CD8-positive, alpha-beta memory T cell (primary cell): ENCODE data around the gene TMED10. TPM values are rescaled to one million over a fixed set of nuclear protein-coding genes. Genes with fewer than 3 reads are reported as not detected.
A peak's percentile ranks its signal among the peaks of the same experiment; 100 is the strongest.
"Not testable (repeated sequence)": the region's sequence is repeated elsewhere in the genome, so short reads cannot be mapped to it uniquely, and the experiment has no call there.

Experiments used
- CTCF ChIA-PET: fragments of 350-600 bp; sonication (Branson Sonifier 250); formaldehyde crosslinking; loops from one replicate; lab custom pipeline; 2021; ENCODE audit warnings: antibody characterized with exemption; lab: Charles Lee
- POLR2A ChIA-PET: fragments of 350-600 bp; sonication (Branson Sonifier 250); formaldehyde crosslinking; loops from one replicate; lab custom pipeline; 2021; ENCODE audit warnings: antibody characterized with exemption; lab: Charles Lee
- DNase-seq, 5 donors: peaks; one replicate each; pipeline versions ENCODE4 v3.0.0 to v3.0.0-alpha.2; 2020 to 2022; ENCODE audit warnings: mixed read lengths in 1 of 5
- H3K27ac ChIP-seq: one replicate; pipeline ENCODE4 v1.7.0; 2013; ENCODE audit warnings: low read depth, mild to moderate bottlenecking, low read length, moderate library complexity
- H3K27me3 ChIP-seq: 2 replicates; pipeline ENCODE4 v1.7.0; 2013; ENCODE audit warnings: low read length, mild to moderate bottlenecking; ENCODE audit not compliant: insufficient read depth, poor library complexity, severe bottlenecking
- H3K36me3 ChIP-seq: 2 replicates; pipeline ENCODE4 v1.7.0; 2013; ENCODE audit warnings: mild to moderate bottlenecking, low read length, moderate library complexity; ENCODE audit not compliant: insufficient read depth
- H3K4me1 ChIP-seq: 2 replicates; pipeline ENCODE4 v1.7.0; 2013; ENCODE audit warnings: mild to moderate bottlenecking, low read length, moderate library complexity; ENCODE audit not compliant: insufficient read depth
- H3K4me3 ChIP-seq: 2 replicates; pipeline ENCODE4 v1.7.0; 2013; ENCODE audit warnings: mild to moderate bottlenecking, low read length
- H3K9me3 ChIP-seq: 2 replicates; pipeline ENCODE4 v1.7.0; 2013; ENCODE audit warnings: mild to moderate bottlenecking, low read length
- H3K27ac Mint-ChIP-seq, 8 donors: one replicate each; pipeline ENCODE4 v1.8.0; 2020 to 2021; ENCODE audit warnings: mixed read lengths in 8 of 8, mild to moderate bottlenecking in 6 of 8, inconsistent platforms in 3 of 8, moderate library complexity in 3 of 8
- H3K27me3 Mint-ChIP-seq, 2 donors: one replicate each; pipeline ENCODE4 v1.8.0; 2020 to 2021; ENCODE audit warnings: mixed read lengths in 2 of 2, mild to moderate bottlenecking in 1 of 2, moderate library complexity in 1 of 2
- H3K36me3 Mint-ChIP-seq, 3 donors: one replicate each; pipeline ENCODE4 v1.8.0; 2020 to 2021; ENCODE audit warnings: mixed read lengths in 3 of 3, inconsistent platforms in 1 of 3, mild to moderate bottlenecking in 1 of 3
- H3K4me1 Mint-ChIP-seq, 3 donors: one replicate each; pipeline ENCODE4 v1.8.0; 2020 to 2021; ENCODE audit warnings: mixed read lengths in 3 of 3, inconsistent platforms in 1 of 3, mild to moderate bottlenecking in 1 of 3
- H3K4me3 Mint-ChIP-seq, 7 donors: one replicate each; pipeline ENCODE4 v1.8.0; 2020 to 2021; ENCODE audit warnings: mixed read lengths in 7 of 7, mild to moderate bottlenecking in 6 of 7, moderate library complexity in 4 of 7, inconsistent platforms in 2 of 7
- H3K9me3 Mint-ChIP-seq, 5 donors: one replicate each; pipeline ENCODE4 v1.8.0; 2020 to 2022; ENCODE audit warnings: mixed read lengths in 5 of 5, mild to moderate bottlenecking in 3 of 5, moderate library complexity in 2 of 5, inconsistent platforms in 1 of 5
- polyA plus RNA-seq: library from polyadenylated mRNA; unstranded; fragments of 300-500 nt; fragmentation: Illumina TruSeq; gene quantifications from one replicate; pipeline ENCODE4 v1.2.3, GENCODE V29; 2021
- total RNA-seq, 2 experiments: library from RNA; stranded (reverse); gene quantifications; one replicate each; pipeline ENCODE4 v1.2.3, GENCODE V29; 2021

Gene TMED10
- total and polyA plus RNA-seq, 3 experiments from 2014 or later, result 178 to 321 (median 178) TPM

- no peak for DNase-seq
- Mint-ChIP-seq H3K9me3 (no peaks in the 10 kb centered on the region), H3K4me3 (no peak overlapping the region), H3K4me1 (peaks cover 0 to 1% (median 0%) of the 10 kb centered on the region in 3 donors), H3K27me3 (peaks cover 11 to 12% of the 10 kb centered on the region in 2 donors), H3K27ac (no peak overlapping the region), H3K36me3 (peaks cover 0 to 4% (median 0%) of the 10 kb centered on the region in 3 donors)
- no peaks in the 10 kb centered on the region for H3K4me1 ChIP-seq
- no peak overlapping the region for H3K27ac ChIP-seq
- H3K9me3 ChIP-seq, result no peaks in the 10 kb centered on the region
- H3K36me3 ChIP-seq, result no peaks in the 10 kb centered on the region
- POLR2A ChIA-PET, result no interaction called here
- no peaks in the 10 kb centered on the region for H3K27me3 ChIP-seq
- CTCF ChIA-PET, result no interaction called here
- no peak overlapping the region for H3K4me3 ChIP-seq
Measured at GRCh38 chr14:75182821-75183220, 6.4 kb upstream of the TMED10 start.

- H3K27ac ChIP-seq, H3K4me1 Mint-ChIP-seq, H3K36me3 ChIP-seq, H3K9me3 ChIP-seq, H3K9me3 Mint-ChIP-seq, H3K36me3 Mint-ChIP-seq, H3K4me3 Mint-ChIP-seq, H3K27me3 ChIP-seq, DNase-seq, H3K4me3 ChIP-seq, POLR2A ChIA-PET, H3K4me1 ChIP-seq, H3K27ac Mint-ChIP-seq: not testable (repeated sequence)
- CTCF ChIA-PET, result interaction anchor here (1.2 kb wide), 1 partner anchor 150 kb away, joined by 4 read pairs; no protein-coding TSS in a partner anchor
- peaks cover 11 to 12% of the 10 kb centered on the region in 2 donors for H3K27me3 Mint-ChIP-seq
Measured at GRCh38 chr14:75182163-75182562, 5.8 kb upstream of the TMED10 start.

GRCh38 chr14:75181293-75182062, 5.1 kb upstream of the TMED10 start:
- CTCF ChIA-PET, result interaction anchor here (1.2 to 1.3 kb wide), 2 partner anchors 113 to 151 kb away, joined by 3 to 4 read pairs; no protein-coding TSS in a partner anchor
- Mint-ChIP-seq H3K36me3 (peaks cover 0 to 3% (median 0%) of the 10 kb centered on the region in 3 donors), H3K4me1 (peaks cover 5 to 8% (median 7%) of the 10 kb centered on the region in 3 donors), H3K4me3 (no peak overlapping the region), H3K27ac (peak overlapping the region in 1 of 8 donors; percentile 42), H3K9me3 (no peaks in the 10 kb centered on the region), H3K27me3 (peaks cover 8% of the 10 kb centered on the region in 2 donors)
- no peak for DNase-seq
- H3K4me1 ChIP-seq, result no peaks in the 10 kb centered on the region
- no peak overlapping the region for H3K27ac ChIP-seq
- H3K4me3 ChIP-seq, result no peak overlapping the region
- no peaks in the 10 kb centered on the region for H3K36me3 ChIP-seq
- no peaks in the 10 kb centered on the region for H3K9me3 ChIP-seq
- H3K27me3 ChIP-seq, result no peaks in the 10 kb centered on the region
- POLR2A ChIA-PET, result no interaction called here

GRCh38 chr14:75175677-75176141, 703 bp downstream of the TMED10 start:
- Mint-ChIP-seq H3K27me3 (no peaks in the 10 kb centered on the region), H3K4me3 (peak overlapping the region; percentile 86 to 98 (median 90)), H3K9me3 (no peaks in the 10 kb centered on the region), H3K4me1 (peaks cover 36 to 60% (median 59%) of the 10 kb centered on the region in 3 donors), H3K27ac (peak overlapping the region; percentile 97 to 100 (median 98)), H3K36me3 (peaks cover 0 to 25% (median 1%) of the 10 kb centered on the region in 3 donors)
- no peak for DNase-seq
- Histone ChIP-seq H3K36me3 (no peaks in the 10 kb centered on the region), H3K9me3 (no peaks in the 10 kb centered on the region), H3K27ac (peak overlapping the region; percentile 98), H3K4me1 (peaks cover 28% of the 10 kb centered on the region), H3K27me3 (no peaks in the 10 kb centered on the region), H3K4me3 (peak overlapping the region; percentile 87)
- POLR2A ChIA-PET, result interaction anchor here (0.6 to 1.8 kb wide), 9 partner anchors 11 to 339 kb away, joined by 3 to 13 read pairs (median 5); no protein-coding TSS in a partner anchor
- CTCF ChIA-PET, result interaction anchor here (2.7 kb wide), 1 partner anchor 120 kb away, joined by 16 read pairs; no protein-coding TSS in a partner anchor

GRCh38 chr14:75174066-75174465, 2.3 kb downstream of the TMED10 start:
- ChIA-PET POLR2A (interaction anchor here (0.8 kb wide), 1 partner anchor 122 kb away, joined by 4 read pairs; no protein-coding TSS in a partner anchor), CTCF (interaction anchor here (1.2 kb wide), 1 partner anchor 39 kb away, joined by 4 read pairs; no protein-coding TSS in a partner anchor)
- Histone ChIP-seq H3K36me3 (no peaks in the 10 kb centered on the region), H3K27me3 (no peaks in the 10 kb centered on the region), H3K4me3 (no peak overlapping the region), H3K9me3 (no peaks in the 10 kb centered on the region), H3K27ac (peak overlapping the region; percentile 98), H3K4me1 (peaks cover 36% of the 10 kb centered on the region)
- Mint-ChIP-seq H3K9me3 (no peaks in the 10 kb centered on the region), H3K27me3 (no peaks in the 10 kb centered on the region), H3K27ac (peak overlapping the region; percentile 71 to 100 (median 90)), H3K36me3 (peaks cover 0 to 32% (median 1%) of the 10 kb centered on the region in 3 donors), H3K4me3 (peak overlapping the region in 6 of 7 donors; percentile 50 to 97 (median 59)), H3K4me1 (peaks cover 45 to 73% (median 72%) of the 10 kb centered on the region in 3 donors)
- no peak for DNase-seq

- Histone ChIP-seq H3K4me1 (peaks cover 62% of the 10 kb centered on the region), H3K27ac (no peak overlapping the region)
Measured at GRCh38 chr14:75170772-75171171, 5.6 kb downstream of the TMED10 start.

GRCh38 chr14:75168586-75169335, 7.7 kb downstream of the TMED10 start:
- POLR2A ChIA-PET, result no interaction called here
- Mint-ChIP-seq H3K27ac (peak overlapping the region in 4 of 8 donors; percentile 18 to 91 (median 33)), H3K4me3 (no peak overlapping the region), H3K27me3 (no peaks in the 10 kb centered on the region), H3K36me3 (peaks cover 0 to 26% (median 0%) of the 10 kb centered on the region in 3 donors), H3K4me1 (peaks cover 55 to 84% (median 81%) of the 10 kb centered on the region in 3 donors), H3K9me3 (no peaks in the 10 kb centered on the region)
- Histone ChIP-seq H3K27ac (no peak overlapping the region), H3K27me3 (no peaks in the 10 kb centered on the region), H3K4me1 (peaks cover 47% of the 10 kb centered on the region), H3K4me3 (no peak overlapping the region), H3K36me3 (no peaks in the 10 kb centered on the region), H3K9me3 (no peaks in the 10 kb centered on the region)
- no peak for DNase-seq
- CTCF ChIA-PET, result no interaction called here

More at GRCh38 chr14:75170772-75171171, 5.6 kb downstream of the TMED10 start:
- H3K27me3 ChIP-seq, result no peaks in the 10 kb centered on the region
- Mint-ChIP-seq H3K9me3 (no peaks in the 10 kb centered on the region), H3K27ac (peak overlapping the region in 4 of 8 donors; percentile 18 to 89 (median 48)), H3K4me3 (peak overlapping the region in 1 of 7 donors; percentile 42), H3K27me3 (no peaks in the 10 kb centered on the region), H3K4me1 (peaks cover 65 to 92% (median 90%) of the 10 kb centered on the region in 3 donors), H3K36me3 (peaks cover 0 to 31% (median 1%) of the 10 kb centered on the region in 3 donors)
- ChIA-PET CTCF (no interaction called here), POLR2A (no interaction called here)
- no peaks in the 10 kb centered on the region for H3K36me3 ChIP-seq
- H3K4me3 ChIP-seq, result no peak overlapping the region
- H3K9me3 ChIP-seq, result no peaks in the 10 kb centered on the region
- no peak for DNase-seq
